Astrocyte (in vitro differentiated cells and primary cell): ENCODE data around the gene PLEKHB2. TPM values are rescaled to one million over a fixed set of nuclear protein-coding genes. Genes with fewer than 3 reads are reported as not detected.

Experiments used
- DNase-seq: peaks from one replicate; pipeline ENCODE4 v3.0.0-alpha.2; 2010; ENCODE audit warnings: low read depth
- FAIRE-seq: peaks from 2 replicates; lab custom pipeline; 2011; peaks lifted over from hg19 to GRCh38; lab: Jason Lieb, UNC
- H2AFZ ChIP-seq: 2 replicates; pipeline ENCODE4 v1.6.0; 2012; ENCODE audit warnings: low read depth, low read length, inconsistent platforms
- H3K27ac ChIP-seq: 2 replicates; pipeline ENCODE4 v1.5.1; 2011; ENCODE audit warnings: low read depth, low read length, inconsistent platforms
- H3K27me3 ChIP-seq: 2 replicates; pipeline ENCODE4 v1.6.0; 2011; ENCODE audit warnings: low read length, inconsistent platforms; ENCODE audit not compliant: insufficient read depth
- H3K36me3 ChIP-seq: 2 replicates; pipeline ENCODE4 v1.5.1; 2011; ENCODE audit warnings: low read length, inconsistent platforms; ENCODE audit not compliant: insufficient read depth
- H3K4me1 ChIP-seq: 2 replicates; pipeline ENCODE4 v1.5.1; 2011; ENCODE audit warnings: low read length, inconsistent platforms; ENCODE audit not compliant: insufficient read depth
- H3K4me2 ChIP-seq: 2 replicates; pipeline ENCODE4 v1.6.0; 2012; ENCODE audit warnings: low read length, inconsistent platforms
- H3K4me3 ChIP-seq: 2 replicates; pipeline ENCODE4 v1.5.1; 2011; ENCODE audit warnings: low read depth, mild to moderate bottlenecking, low read length, inconsistent platforms; ENCODE audit not compliant: insufficient read depth
- H3K79me2 ChIP-seq: 2 replicates; pipeline ENCODE4 v1.6.0; 2012; ENCODE audit warnings: mild to moderate bottlenecking, low read length, inconsistent platforms; ENCODE audit not compliant: insufficient read depth
- H3K9ac ChIP-seq: 2 replicates; pipeline ENCODE4 v1.6.0; 2012; ENCODE audit warnings: mild to moderate bottlenecking, low read length, inconsistent platforms
- H3K9me3 ChIP-seq: 2 replicates; pipeline ENCODE4 v1.5.1; 2012; ENCODE audit warnings: low read depth, mild to moderate bottlenecking, low read length, inconsistent platforms; ENCODE audit not compliant: insufficient read depth
- H4K20me1 ChIP-seq: 2 replicates; pipeline ENCODE4 v1.6.0; 2012; ENCODE audit warnings: low read length, inconsistent platforms; ENCODE audit not compliant: insufficient read depth
- H3K27ac Mint-ChIP-seq: one replicate; pipeline ENCODE4 v1.8.0; 2021; ENCODE audit warnings: mild to moderate bottlenecking, mixed read lengths; ENCODE audit not compliant: unreplicated experiment
- H3K27me3 Mint-ChIP-seq: one replicate; pipeline ENCODE4 v1.8.0; 2021; ENCODE audit warnings: low read depth, mixed read lengths; ENCODE audit not compliant: unreplicated experiment
- H3K36me3 Mint-ChIP-seq: one replicate; pipeline ENCODE4 v1.8.0; 2021; ENCODE audit warnings: low read depth, mixed read lengths; ENCODE audit not compliant: unreplicated experiment
- H3K4me1 Mint-ChIP-seq: one replicate; pipeline ENCODE4 v1.8.0; 2021; ENCODE audit warnings: low read depth, mixed read lengths; ENCODE audit not compliant: unreplicated experiment
- H3K4me3 Mint-ChIP-seq: one replicate; pipeline ENCODE4 v1.8.0; 2021; ENCODE audit warnings: mild to moderate bottlenecking, moderate library complexity, mixed read lengths; ENCODE audit not compliant: unreplicated experiment
- H3K9me3 Mint-ChIP-seq: one replicate; pipeline ENCODE4 v1.8.0; 2021; ENCODE audit warnings: mild to moderate bottlenecking, mixed read lengths; ENCODE audit not compliant: unreplicated experiment
- CTCF ChIP-seq: IDR thresholded peaks from 2 replicates; pipeline ENCODE4 v1.5.1; 2011; ENCODE audit warnings: low read depth, mild to moderate bottlenecking, inconsistent platforms, low read length, moderate library complexity; ENCODE audit not compliant: insufficient read depth
- EZH2 ChIP-seq: IDR thresholded peaks from 2 replicates; pipeline ENCODE4 v1.6.1; 2012; ENCODE audit warnings: mild to moderate bottlenecking, low read length, inconsistent platforms; ENCODE audit not compliant: insufficient read depth
- total RNA-seq: library from RNA; stranded (reverse); gene quantifications from 2 replicates; pipeline ENCODE4 v1.2.1, GENCODE V29; 2021

Gene PLEKHB2
- total RNA-seq, 1 donor from 2014 or later: 100 TPM

- FAIRE-seq: no peak
- peaks cover 19% of the 10 kb centered on the region for H3K36me3 Mint-ChIP-seq
- H3K36me3 ChIP-seq: peaks cover 15% of the 10 kb centered on the region
- no peaks in the 10 kb centered on the region for H3K27me3 Mint-ChIP-seq
- no peak overlapping the region for H3K4me3 ChIP-seq
- H3K9ac ChIP-seq: no peak overlapping the region
- H3K27me3 ChIP-seq: no peaks in the 10 kb centered on the region
- no peaks in the 10 kb centered on the region for H3K9me3 Mint-ChIP-seq
- H3K4me1 Mint-ChIP-seq: peaks cover 17% of the 10 kb centered on the region
- H3K4me1 ChIP-seq: no peaks in the 10 kb centered on the region
- no peak overlapping the region for H2AFZ ChIP-seq
- peaks cover 69% of the 10 kb centered on the region for H3K79me2 ChIP-seq
- H3K4me3 Mint-ChIP-seq: no peak overlapping the region
- peaks cover 59% of the 10 kb centered on the region for H4K20me1 ChIP-seq
- no peak overlapping the region for H3K27ac Mint-ChIP-seq
- no peak overlapping the region for H3K27ac ChIP-seq
- no peak overlapping the region for H3K4me2 ChIP-seq
- H3K9me3 ChIP-seq: no peaks in the 10 kb centered on the region
- no peak for DNase-seq
- TF ChIP-seq EZH2 (no peak), CTCF (no peak)
Observed at GRCh38 chr2:131122496-131122895, 17.4 kb downstream of the PLEKHB2 start.

GRCh38 chr2:131123192-131123591 lies 18.1 kb downstream of the PLEKHB2 start:
- DNase-seq (no peak), FAIRE-seq (no peak)
- Histone ChIP-seq H3K4me3 (no peak overlapping the region), H3K9me3 (no peaks in the 10 kb centered on the region), H3K27ac (no peak overlapping the region), H3K9ac (no peak overlapping the region), H3K4me1 (no peaks in the 10 kb centered on the region), H3K79me2 (peaks cover 62% of the 10 kb centered on the region), H3K27me3 (no peaks in the 10 kb centered on the region), H4K20me1 (peaks cover 60% of the 10 kb centered on the region), H2AFZ (no peak overlapping the region), H3K4me2 (no peak overlapping the region), H3K36me3 (peaks cover 20% of the 10 kb centered on the region)
- no peak for TF ChIP-seq CTCF
- no peak for TF ChIP-seq EZH2
- no peak overlapping the region for H3K27ac Mint-ChIP-seq
- H3K36me3 Mint-ChIP-seq: peaks cover 26% of the 10 kb centered on the region
- no peaks in the 10 kb centered on the region for H3K27me3 Mint-ChIP-seq
- no peaks in the 10 kb centered on the region for H3K9me3 Mint-ChIP-seq
- H3K4me1 Mint-ChIP-seq: peaks cover 13% of the 10 kb centered on the region
- no peak overlapping the region for H3K4me3 Mint-ChIP-seq

GRCh38 chr2:131125195-131125757 lies 20.1 kb downstream of the PLEKHB2 start:
- Histone ChIP-seq H3K79me2 (peaks cover 43% of the 10 kb centered on the region), H3K9ac (no peak overlapping the region), H4K20me1 (peaks cover 57% of the 10 kb centered on the region), H3K36me3 (peaks cover 26% of the 10 kb centered on the region), H3K4me3 (no peak overlapping the region), H3K27ac (no peak overlapping the region), H3K4me2 (no peak overlapping the region), H3K27me3 (no peaks in the 10 kb centered on the region), H2AFZ (no peak overlapping the region), H3K4me1 (no peaks in the 10 kb centered on the region), H3K9me3 (no peaks in the 10 kb centered on the region)
- Mint-ChIP-seq H3K9me3 (peaks cover 2% of the 10 kb centered on the region), H3K4me1 (peaks cover 8% of the 10 kb centered on the region), H3K27ac (no peak overlapping the region), H3K4me3 (no peak overlapping the region), H3K27me3 (no peaks in the 10 kb centered on the region), H3K36me3 (peaks cover 35% of the 10 kb centered on the region)
- DNase-seq (no peak), FAIRE-seq (no peak)
- no peak for TF ChIP-seq CTCF
- no peak for TF ChIP-seq EZH2
